ENCODE data around the gene PLEKHA1. TPM values are rescaled to one million over a fixed set of nuclear protein-coding genes. Genes with fewer than 3 reads are reported as not detected.

Gene PLEKHA1
- total and polyA plus RNA-seq, 2 donors (not counting 3 experiments of a cell fraction or from before 2014, with no cell fraction given): 21.6 to 58.8 TPM

DNA sequence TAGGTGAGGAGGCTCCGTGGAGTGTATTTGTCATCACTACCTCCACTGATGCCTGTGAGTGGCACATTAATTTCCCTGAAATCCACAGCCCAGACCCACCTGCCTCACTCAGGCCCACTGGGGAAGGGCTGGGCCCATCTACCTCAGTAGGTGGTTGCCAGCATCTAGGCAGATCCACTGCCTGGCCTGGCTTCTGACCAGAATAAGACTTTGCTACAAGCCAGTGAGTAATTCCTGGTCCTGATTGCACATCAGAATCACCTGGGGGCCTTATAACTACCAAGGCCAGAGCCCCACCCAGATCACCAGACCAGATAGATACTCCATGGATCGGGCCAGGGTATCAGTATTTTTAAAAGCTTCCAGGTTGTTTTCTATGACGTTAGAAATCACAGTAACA lies 37.5 kb upstream of the PLEKHA1 start:
- ChIA-PET POLR2A (no interaction called here), CTCF (no interaction called here)
- Histone ChIP-seq H3K4me1 (ENCODE audit: control insufficient read depth, extremely low read depth, insufficient read depth, low read length) (no peaks in the 10 kb centered on the region), H3K36me3 (ENCODE audit: control insufficient read depth in 2 of 2, extremely low read depth in 1 of 2, insufficient read depth in 2 of 2, low read length in 2 of 2) (no peaks in the 10 kb centered on the region), H4K20me1 (replicated peaks; ENCODE audit: control insufficient read depth, extremely low read depth, insufficient read depth, low read length) (no peaks in the 10 kb centered on the region), H3K9me3 (replicated peaks; ENCODE audit: control insufficient read depth, insufficient read depth, low read length) (no peaks in the 10 kb centered on the region), H2AFZ (ENCODE audit: low read depth, low read length) (no peak overlapping the region), H3K9ac (replicated peaks; ENCODE audit: extremely low read depth, insufficient read depth, low read length) (no peak overlapping the region), H3K9me1 (replicated peaks; ENCODE audit: control insufficient read depth, extremely low read depth, insufficient read depth, low read length) (no peaks in the 10 kb centered on the region), H3K4me3 (replicated peaks in 1 of 3; ENCODE audit: insufficient read depth in 1 of 3, low read depth in 1 of 3, low read length in 3 of 3) (no peak overlapping the region), H3K4me2 (ENCODE audit: insufficient read depth, low read length) (no peak overlapping the region), H3K27me3 (ENCODE audit: control insufficient read depth in 2 of 2, insufficient read depth in 2 of 2, low read length in 2 of 2) (no peaks in the 10 kb centered on the region), H3K27ac (ENCODE audit: insufficient read depth, low read depth, low read length) (no peak overlapping the region), H3K79me2 (ENCODE audit: control insufficient read depth, insufficient read depth, low read length) (no peaks in the 10 kb centered on the region)
- FAIRE-seq: no peak
- DNase-seq (ENCODE audit: low read depth, low spot score): no peak
- no TSS peak for BruUV-seq (replicated peaks)
- intact Hi-C loops (cut with micrococcal nuclease): no loop called here
- dilution Hi-C loops (cut with MboI; ENCODE audit: extremely low pct_ligation_motif_present, low sequenced_read_pairs): no loop called here
- TF ChIP-seq FOS (IDR thresholded peaks at IDR 0.05; ENCODE audit: borderline replicate concordance, insufficient read depth, low read length): no peak
- TF ChIP-seq EZH2 (IDR thresholded peaks at IDR 0.05; ENCODE audit: borderline replicate concordance, low read depth, low read length, severe bottlenecking): no peak
- no peak for TF ChIP-seq POLR2A (IDR thresholded peaks at IDR 0.05; ENCODE audit: low read depth, low read length)
- TF ChIP-seq JUN (IDR thresholded peaks at IDR 0.05; ENCODE audit: borderline replicate concordance, insufficient read depth, insufficient read length, low read depth): no peak
- no peak for TF ChIP-seq POLR2AphosphoS5 (IDR thresholded peaks at IDR 0.05; ENCODE audit: insufficient read depth, low read depth, low read length)
- TF ChIP-seq MYC (IDR thresholded peaks at IDR 0.05; ENCODE audit: low read depth, low read length): no peak
- TF ChIP-seq, protein P1, sequence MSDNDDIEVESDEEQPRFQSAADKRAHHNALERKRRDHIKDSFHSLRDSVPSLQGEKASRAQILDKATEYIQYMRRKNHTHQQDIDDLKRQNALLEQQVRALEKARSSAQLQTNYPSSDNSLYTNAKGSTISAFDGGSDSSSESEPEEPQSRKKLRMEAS (IDR thresholded peaks at IDR 0.05; ENCODE audit: insufficient read depth, insufficient read length): no peak
- TF ChIP-seq GATA2 (IDR thresholded peaks at IDR 0.05; ENCODE audit: insufficient read depth, insufficient read length, low read depth, low read length): no peak
- TF ChIP-seq, protein P2, sequence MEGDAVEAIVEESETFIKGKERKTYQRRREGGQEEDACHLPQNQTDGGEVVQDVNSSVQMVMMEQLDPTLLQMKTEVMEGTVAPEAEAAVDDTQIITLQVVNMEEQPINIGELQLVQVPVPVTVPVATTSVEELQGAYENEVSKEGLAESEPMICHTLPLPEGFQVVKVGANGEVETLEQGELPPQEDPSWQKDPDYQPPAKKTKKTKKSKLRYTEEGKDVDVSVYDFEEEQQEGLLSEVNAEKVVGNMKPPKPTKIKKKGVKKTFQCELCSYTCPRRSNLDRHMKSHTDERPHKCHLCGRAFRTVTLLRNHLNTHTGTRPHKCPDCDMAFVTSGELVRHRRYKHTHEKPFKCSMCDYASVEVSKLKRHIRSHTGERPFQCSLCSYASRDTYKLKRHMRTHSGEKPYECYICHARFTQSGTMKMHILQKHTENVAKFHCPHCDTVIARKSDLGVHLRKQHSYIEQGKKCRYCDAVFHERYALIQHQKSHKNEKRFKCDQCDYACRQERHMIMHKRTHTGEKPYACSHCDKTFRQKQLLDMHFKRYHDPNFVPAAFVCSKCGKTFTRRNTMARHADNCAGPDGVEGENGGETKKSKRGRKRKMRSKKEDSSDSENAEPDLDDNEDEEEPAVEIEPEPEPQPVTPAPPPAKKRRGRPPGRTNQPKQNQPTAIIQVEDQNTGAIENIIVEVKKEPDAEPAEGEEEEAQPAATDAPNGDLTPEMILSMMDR (IDR thresholded peaks at IDR 0.05; ENCODE audit: extremely low read depth in 1 of 2, insufficient read depth in 1 of 2, low read depth in 1 of 2, low read length in 2 of 2): no peak
